ENCODE results near the gene CRYL1. TPM values are rescaled to one million over a fixed set of nuclear protein-coding genes. Genes with fewer than 3 reads are reported as not detected.

Gene CRYL1
- total and polyA plus RNA-seq, 2 of the 8 experiments (the other 6 are each of a cell fraction or from before 2014, with no cell fraction given), result 1.9 to 6.4 TPM

- no peak for TF ChIP-seq POU5F1 (IDR thresholded peaks at IDR 0.05; ENCODE audit: low read depth, low read length)
- no peak for TF ChIP-seq CREB1 (IDR thresholded peaks at IDR 0.05)
- TF ChIP-seq GTF2F1 (IDR thresholded peaks at IDR 0.05; ENCODE audit: borderline replicate concordance, low read depth, low read length), result no peak
- no peak for TF ChIP-seq KDM1A (IDR thresholded peaks at IDR 0.05; ENCODE audit: borderline replicate concordance, low read length)
- no peak for TF ChIP-seq RAD21 (IDR thresholded peaks at IDR 0.05 in 1 of 2, conservative IDR thresholded peaks at IDR 0.05 in 1 of 2; ENCODE audit: low read depth in 2 of 2, low read length in 2 of 2)
- TF ChIP-seq TEAD4 (IDR thresholded peaks at IDR 0.05; ENCODE audit: low read depth, low read length), result no peak
- TF ChIP-seq SP1 (IDR thresholded peaks at IDR 0.05; ENCODE audit: low read depth, low read length), result no peak
- no peak for TF ChIP-seq TAF1 (IDR thresholded peaks at IDR 0.05; ENCODE audit: low read depth, low read length)
- no peak for TF ChIP-seq SIN3A (conservative IDR thresholded peaks at IDR 0.05 in 1 of 2, IDR thresholded peaks at IDR 0.05 in 1 of 2; ENCODE audit: low read depth in 1 of 2, low read length in 2 of 2)
Observed at GRCh38 chr13:20398459-20398858, 127.2 kb downstream of the CRYL1 start (continued).
